PC-9 (cell line): Measurements from ENCODE around the gene GFOD2. TPM values are rescaled to one million over a fixed set of nuclear protein-coding genes. Genes with fewer than 3 reads are reported as not detected.

Source experiments
- BruUV-seq: library from RNA; stranded (reverse); fragments of 400-500 nt; replicated peaks from 2 replicates; lab custom pipeline; 2021; lab: Mats Ljungman, UMichigan
- CTCF ChIA-PET: fragments of 300-600 bp; sonication (Branson Sonifier 250); formaldehyde crosslinking; loops from one replicate; lab custom pipeline; 2022; ENCODE audit warnings: antibody characterized with exemption; lab: Charles Lee
- POLR2A ChIA-PET: fragments of 300-600 bp; sonication (Branson Sonifier 250); formaldehyde crosslinking; loops from one replicate; lab custom pipeline; 2022; ENCODE audit warnings: antibody characterized with exemption; ENCODE audit not compliant: unreplicated experiment; lab: Charles Lee
- DNase-seq, 2 experiments: peaks; one replicate each; pipeline versions ENCODE4 v3.0.0 to v3.0.0-alpha.2; 2015 to 2022; ENCODE audit warnings: mixed read lengths in 1 of 2
- H2AFZ ChIP-seq: fragments of 200-600 bp; sonication (generic); 2 replicates; pipeline ENCODE4 v1.8.1; 2017; ENCODE audit warnings: antibody characterized with exemption
- H3F3A ChIP-seq: fragments of 200-600 bp; sonication (generic); 2 replicates; pipeline ENCODE4 v1.8.1; 2017; ENCODE audit warnings: antibody characterized with exemption, mild to moderate bottlenecking, low read depth; ENCODE audit not compliant: insufficient read depth
- H3K27ac ChIP-seq: fragments of 200-600 bp; sonication (generic); 2 replicates; pipeline ENCODE4 v1.6.1; 2016; ENCODE audit warnings: mixed run types
- H3K27me3 ChIP-seq: fragments of 200-600 bp; sonication (generic); 2 replicates; pipeline ENCODE4 v1.6.1; 2016; ENCODE audit warnings: low read depth, mixed run types; ENCODE audit not compliant: insufficient read depth
- H3K36me3 ChIP-seq: fragments of 200-600 bp; sonication (generic); 2 replicates; pipeline ENCODE4 v1.6.1; 2016; ENCODE audit warnings: low read depth, mixed run types
- H3K4me1 ChIP-seq: fragments of 200-600 bp; sonication (generic); replicated peaks from 2 replicates; pipeline ENCODE4 v1.6.1; 2016; ENCODE audit warnings: mixed run types; ENCODE audit not compliant: insufficient read depth
- H3K4me2 ChIP-seq: fragments of 200-600 bp; sonication (generic); 2 replicates; pipeline ENCODE4 v1.6.1; 2017; ENCODE audit warnings: mixed run types
- H3K4me3 ChIP-seq: fragments of 200-600 bp; sonication (generic); 2 replicates; pipeline ENCODE4 v1.6.1; 2016; ENCODE audit warnings: mixed run types
- H3K79me2 ChIP-seq: fragments of 200-600 bp; sonication (generic); 2 replicates; pipeline ENCODE4 v1.6.1; 2017; ENCODE audit warnings: low read depth, mixed run types
- H3K9me2 ChIP-seq: fragments of 200-600 bp; sonication (generic); 2 replicates; pipeline ENCODE4 v1.8.1; 2017; ENCODE audit warnings: mild to moderate bottlenecking; ENCODE audit not compliant: insufficient read depth
- H3K9me3 ChIP-seq: fragments of 200-600 bp; sonication (generic); 2 replicates; pipeline ENCODE4 v1.8.1; 2016; ENCODE audit warnings: low read depth; ENCODE audit not compliant: insufficient read depth
- H4K20me1 ChIP-seq: fragments of 200-600 bp; sonication (generic); 2 replicates; pipeline ENCODE4 v1.8.1; 2017; ENCODE audit not compliant: insufficient read depth
- EZH2 ChIP-seq: fragments of 200-600 bp; sonication (generic); IDR thresholded peaks from 2 replicates; pipeline ENCODE4 v1.8.0; 2017; ENCODE audit warnings: antibody characterized with exemption, low read depth
- intact Hi-C: fragments of 100-400 bp; cut with micrococcal nuclease; formaldehyde crosslinking; loops from one replicate; pipeline ENCODE4 v1.10.0; 2022; ENCODE audit not compliant: unreplicated experiment
- total RNA-seq: library from RNA; stranded (reverse); gene quantifications from 2 replicates; pipeline ENCODE4 v1.2.3, GENCODE V29; 2021
- TF ChIP-seq, protein P1 (sequence below): fragments of 200-600 bp; sonication (generic); conservative IDR thresholded peaks from 2 replicates; pipeline ENCODE4 v1.6.1; 2017; ENCODE audit warnings: mixed run types, antibody characterized with exemption, mild to moderate bottlenecking, moderate library complexity

The GFOD2 gene
- total RNA-seq, 1 experiment from 2014 or later, result 17.6 TPM

DNA sequence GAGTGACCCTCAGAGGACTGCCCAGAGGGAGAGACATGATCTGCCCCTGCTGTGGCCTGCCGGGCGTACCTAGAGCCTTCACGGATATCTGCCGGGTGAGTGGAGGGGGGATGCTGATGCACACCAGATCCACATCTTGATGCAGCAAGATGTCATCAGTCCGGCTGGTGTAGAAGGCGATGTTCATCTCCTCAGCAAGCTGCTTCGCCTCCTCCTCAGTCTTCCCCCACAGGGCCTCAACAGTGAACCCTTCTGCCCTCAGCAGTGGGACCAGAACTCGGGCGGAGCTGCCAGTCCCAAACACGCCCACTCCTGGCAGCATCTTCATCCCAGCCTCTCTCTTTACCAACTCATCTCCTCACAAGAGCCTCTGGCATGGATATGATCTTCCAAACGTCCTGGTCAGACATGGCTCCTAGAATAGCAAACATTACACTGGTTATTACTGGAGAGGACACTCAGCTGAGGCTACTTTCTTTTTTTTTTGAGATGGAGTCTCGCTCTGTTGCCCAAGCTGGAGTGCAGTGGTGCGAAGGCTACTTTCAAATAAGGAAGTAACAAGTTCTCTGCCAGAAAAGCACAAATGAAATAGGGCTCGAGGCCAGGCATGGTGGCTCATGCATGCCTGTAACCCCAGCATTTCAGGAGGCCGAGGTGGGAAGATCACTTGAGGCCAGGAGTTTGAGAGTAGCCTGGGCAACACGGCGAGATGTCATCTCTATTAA, 33.6 kb downstream of the GFOD2 start:
- no peak for DNase-seq
- no TSS peak for BruUV-seq
- H3K4me2 ChIP-seq, result no peak overlapping the region
- no peaks in the 10 kb centered on the region for H3K9me3 ChIP-seq
- no peaks in the 10 kb centered on the region for H3K4me1 ChIP-seq
- ChIA-PET POLR2A (no interaction called here), CTCF (no interaction called here)
- H2AFZ ChIP-seq, result no peak overlapping the region
- H3K9me2 ChIP-seq, result no peaks in the 10 kb centered on the region
- peaks cover 3% of the 10 kb centered on the region; the same call in 1 of the 2 replicates for H3F3A ChIP-seq
- no peak overlapping the region for H3K27ac ChIP-seq
- H3K36me3 ChIP-seq, result no peaks in the 10 kb centered on the region
- H4K20me1 ChIP-seq, result no peaks in the 10 kb centered on the region
- H3K4me3 ChIP-seq, result no peak overlapping the region
- no peaks in the 10 kb centered on the region for H3K79me2 ChIP-seq
- intact Hi-C loops, result no loop called here
- no peaks in the 10 kb centered on the region for H3K27me3 ChIP-seq
- TF ChIP-seq, protein P1, sequence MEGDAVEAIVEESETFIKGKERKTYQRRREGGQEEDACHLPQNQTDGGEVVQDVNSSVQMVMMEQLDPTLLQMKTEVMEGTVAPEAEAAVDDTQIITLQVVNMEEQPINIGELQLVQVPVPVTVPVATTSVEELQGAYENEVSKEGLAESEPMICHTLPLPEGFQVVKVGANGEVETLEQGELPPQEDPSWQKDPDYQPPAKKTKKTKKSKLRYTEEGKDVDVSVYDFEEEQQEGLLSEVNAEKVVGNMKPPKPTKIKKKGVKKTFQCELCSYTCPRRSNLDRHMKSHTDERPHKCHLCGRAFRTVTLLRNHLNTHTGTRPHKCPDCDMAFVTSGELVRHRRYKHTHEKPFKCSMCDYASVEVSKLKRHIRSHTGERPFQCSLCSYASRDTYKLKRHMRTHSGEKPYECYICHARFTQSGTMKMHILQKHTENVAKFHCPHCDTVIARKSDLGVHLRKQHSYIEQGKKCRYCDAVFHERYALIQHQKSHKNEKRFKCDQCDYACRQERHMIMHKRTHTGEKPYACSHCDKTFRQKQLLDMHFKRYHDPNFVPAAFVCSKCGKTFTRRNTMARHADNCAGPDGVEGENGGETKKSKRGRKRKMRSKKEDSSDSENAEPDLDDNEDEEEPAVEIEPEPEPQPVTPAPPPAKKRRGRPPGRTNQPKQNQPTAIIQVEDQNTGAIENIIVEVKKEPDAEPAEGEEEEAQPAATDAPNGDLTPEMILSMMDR, result no peak

DNA sequence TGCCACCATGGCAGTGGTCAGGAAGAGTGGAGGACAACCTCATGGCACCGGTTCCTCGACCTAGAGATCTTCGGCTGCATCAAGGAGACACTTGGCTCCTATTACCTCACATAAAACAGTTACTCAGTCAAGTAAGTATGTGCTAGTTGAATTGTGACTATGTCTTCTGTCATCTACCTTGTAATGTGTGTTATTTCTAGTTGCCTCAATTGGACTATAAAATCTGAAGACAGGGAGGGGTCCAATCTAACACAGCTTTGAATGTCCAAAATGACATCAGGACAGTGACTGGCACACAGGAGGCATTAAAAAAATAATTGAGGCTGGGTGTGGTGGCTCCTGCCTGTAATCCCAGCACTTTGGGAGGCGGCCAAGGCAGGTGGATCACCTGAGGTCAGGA, 35.3 kb downstream of the GFOD2 start:
- no TSS peak for BruUV-seq
- POLR2A ChIA-PET, result no interaction called here

DNA sequence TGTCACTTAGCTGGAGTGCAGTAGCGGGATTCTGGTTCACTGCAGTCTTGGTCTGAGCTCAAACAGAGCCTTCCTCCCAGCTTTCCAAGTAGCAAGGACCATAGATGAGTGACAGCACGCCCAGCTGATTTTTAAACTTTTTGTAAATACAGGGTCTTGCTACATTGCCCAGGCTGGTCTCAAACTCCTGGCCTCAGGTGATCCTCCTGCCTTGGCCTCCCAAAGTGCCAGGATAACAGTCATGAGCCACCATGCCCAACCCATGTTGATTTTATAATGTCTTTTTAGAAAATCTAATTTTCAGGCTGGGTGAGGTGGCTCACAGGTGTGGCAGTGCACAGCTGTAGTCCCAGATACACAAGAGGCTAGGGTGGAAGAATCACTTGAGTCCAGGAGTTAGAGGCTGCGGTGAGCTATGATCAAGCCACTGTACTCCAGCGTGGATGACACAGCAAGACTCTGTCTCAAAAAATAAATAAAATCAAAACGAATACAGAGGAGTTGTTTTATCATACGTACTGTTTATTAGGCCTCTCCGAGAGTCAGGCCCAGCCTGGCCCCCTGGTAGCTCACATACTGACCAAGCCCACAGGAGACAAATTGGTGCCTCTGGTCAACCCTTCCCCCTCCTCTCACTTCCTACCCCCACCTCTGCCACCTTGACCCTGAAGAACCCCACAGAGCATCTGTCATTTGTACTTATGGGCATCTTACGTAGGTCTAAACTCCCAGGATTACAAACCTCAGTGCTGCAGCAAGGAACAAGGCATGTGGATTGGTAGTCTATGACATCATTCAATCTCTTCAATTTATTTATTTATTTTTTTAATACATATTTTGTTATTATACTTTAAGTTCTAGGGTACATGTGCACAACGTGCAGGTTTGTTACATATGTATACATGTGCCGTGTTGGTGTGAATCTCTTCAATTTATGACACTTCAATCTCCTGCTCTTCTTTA, 38.9 kb downstream of the GFOD2 start:
- Histone ChIP-seq H3K9me2 (no peaks in the 10 kb centered on the region), H3K4me3 (no peak overlapping the region), H3F3A (peaks cover 27% of the 10 kb centered on the region), H3K9me3 (no peaks in the 10 kb centered on the region), H4K20me1 (no peaks in the 10 kb centered on the region), H2AFZ (no peak overlapping the region), H3K27me3 (no peaks in the 10 kb centered on the region), H3K27ac (no peak overlapping the region), H3K79me2 (0 out of 2 replicates have a peak, but pooled peaks cover 3% of the 10 kb centered on the region), H3K36me3 (no peaks in the 10 kb centered on the region), H3K4me1 (peaks cover 26% of the 10 kb centered on the region), H3K4me2 (no peak overlapping the region)
- DNase-seq, result no peak
- ChIA-PET CTCF (interaction anchor here (0.7 kb wide), 1 partner anchor 186 kb away, joined by 3 read pairs; no protein-coding TSS in a partner anchor), POLR2A (interaction anchor here (0.6 kb wide), 1 partner anchor 33 kb away, joined by 4 read pairs; no protein-coding TSS in a partner anchor)
- intact Hi-C loops, result loop anchor here (5.0 to 10.0 kb wide), 3 partner anchors 42 to 555 kb away; partner anchors contain the start of gene ESRP2
- no peak for TF ChIP-seq EZH2
- TF ChIP-seq, protein P1, result no peak
- no TSS peak for BruUV-seq

More for the DNA sequence above, 35.3 kb downstream of the GFOD2 start:
- DNase-seq, result no peak
- no peaks in the 10 kb centered on the region for H3K36me3 ChIP-seq
- no peak overlapping the region for H3K27ac ChIP-seq
- no peaks in the 10 kb centered on the region for H3K79me2 ChIP-seq
- no peak overlapping the region for H2AFZ ChIP-seq
- no peaks in the 10 kb centered on the region for H4K20me1 ChIP-seq
- H3K4me1 ChIP-seq, result no peaks in the 10 kb centered on the region
- no peaks in the 10 kb centered on the region for H3K9me3 ChIP-seq
- intact Hi-C loops, result no loop called here
- H3K4me3 ChIP-seq, result no peak overlapping the region
- H3K27me3 ChIP-seq, result no peaks in the 10 kb centered on the region
- CTCF ChIA-PET, result interaction anchor here (0.5 kb wide), 1 partner anchor 249 kb away, joined by 4 read pairs; no protein-coding TSS in a partner anchor
- H3K4me2 ChIP-seq, result no peak overlapping the region
- H3F3A ChIP-seq, result no peaks in the 10 kb centered on the region
- TF ChIP-seq, protein P1, result no peak
- no peak for TF ChIP-seq EZH2
- no peaks in the 10 kb centered on the region for H3K9me2 ChIP-seq
